GM12878 (cell line): Measurements from ENCODE around the gene LEP. TPM values are rescaled to one million over a fixed set of nuclear protein-coding genes. Genes with fewer than 3 reads are reported as not detected.

Source experiments
- ATAC-seq: fragments of 200-7000 bp; cut with Tn5 transposase; 3 replicates; pipeline ENCODE4 v1.9.1; 2020; ENCODE audit warnings: mild to moderate bottlenecking, moderate library complexity
- BruUV-seq: library from RNA; stranded (reverse); fragments of 400-500 nt; replicated peaks from 2 replicates; lab custom pipeline; 2021; lab: Mats Ljungman, UMichigan
- CTCF ChIA-PET: fragments of 300-600 bp; sonication (Branson Sonifier 250); formaldehyde crosslinking; extraction: SDS; loops from one replicate; lab custom pipeline; 2021; ENCODE audit warnings: inconsistent platforms; lab: Yijun Ruan, JAX
- POLR2A ChIA-PET: fragments of 350-600 bp; formaldehyde crosslinking; extraction: SDS; loops from one replicate; lab custom pipeline; 2021; ENCODE audit warnings: inconsistent platforms; lab: Charles Lee
- RAD21 ChIA-PET: fragments of 300-600 bp; sonication (Branson Sonifier 250); formaldehyde crosslinking; loops from one replicate; lab custom pipeline; 2023; ENCODE audit warnings: antibody characterized with exemption; ENCODE audit not compliant: unreplicated experiment; lab: Charles Lee
- SMC1A ChIA-PET: fragments of 300-600 bp; sonication (Branson Sonifier 250); formaldehyde crosslinking; loops from one replicate; lab custom pipeline; 2023; ENCODE audit not compliant: unreplicated experiment, uncharacterized antibody; lab: Charles Lee
- DNase-seq: peaks from one replicate; pipeline ENCODE4 v3.0.0-alpha.2; 2011; ENCODE audit warnings: low read depth, low spot score
- FAIRE-seq: peaks from 3 replicates; lab custom pipeline; 2011; peaks lifted over from hg19 to GRCh38; lab: Jason Lieb, UNC
- H2AFZ ChIP-seq: 2 replicates; pipeline ENCODE4 v1.6.0; 2011; ENCODE audit warnings: low read depth, low read length, control low read depth; ENCODE audit not compliant: control insufficient read depth
- H3K27ac ChIP-seq: 2 replicates; pipeline ENCODE4 v1.5.1; 2011; ENCODE audit warnings: control low read depth; ENCODE audit not compliant: control insufficient read depth, insufficient read depth
- H3K27me3 ChIP-seq, 2 experiments: replicated peaks in 1 of 2; 2 replicates each; pipeline versions ENCODE4 v1.6.0 to v1.6.1; 2011; ENCODE audit warnings: low read length in 1 of 2; ENCODE audit not compliant: control insufficient read depth in 2 of 2, insufficient read depth in 2 of 2
- H3K36me3 ChIP-seq, 2 experiments: 2 replicates each; pipeline ENCODE4 v1.5.1; 2011; ENCODE audit warnings: low read length in 1 of 2; ENCODE audit not compliant: control insufficient read depth in 2 of 2, insufficient read depth in 2 of 2
- H3K4me1 ChIP-seq: 2 replicates; pipeline ENCODE4 v1.6.1; 2011; ENCODE audit warnings: mild to moderate bottlenecking, low read length, moderate library complexity, mixed read lengths; ENCODE audit not compliant: control insufficient read depth, insufficient read depth
- H3K4me2 ChIP-seq: 2 replicates; pipeline ENCODE4 v1.6.0; 2011; ENCODE audit warnings: control low read depth; ENCODE audit not compliant: control insufficient read depth, insufficient read depth
- H3K4me3 ChIP-seq: fragments of 200-600 bp; sonication (generic); 2 replicates; pipeline ENCODE4 v1.5.1; 2016
- H3K79me2 ChIP-seq: 2 replicates; pipeline ENCODE4 v1.6.0; 2011; ENCODE audit warnings: low read length; ENCODE audit not compliant: control insufficient read depth, insufficient read depth
- H3K9ac ChIP-seq: 2 replicates; pipeline ENCODE4 v1.8.0; 2011; ENCODE audit warnings: low read length, control low read depth, mixed read lengths; ENCODE audit not compliant: control insufficient read depth, insufficient read depth
- H3K9me3 ChIP-seq: replicated peaks from 3 replicates; pipeline ENCODE4 v1.5.1; 2011; ENCODE audit warnings: mild to moderate bottlenecking, low read length; ENCODE audit not compliant: control insufficient read depth, insufficient read depth
- H4K20me1 ChIP-seq: 2 replicates; pipeline ENCODE4 v1.6.0; 2011; ENCODE audit not compliant: control insufficient read depth, insufficient read depth
- CBX5 ChIP-seq: sonication (generic); IDR thresholded peaks from 2 replicates; pipeline ENCODE4 v1.6.1; 2016; ENCODE audit warnings: low read depth, moderate library complexity, mild to moderate bottlenecking, inconsistent platforms
- CEBPB ChIP-seq, 2 experiments: fragments of 150-350 bp in 1 of 2; IDR thresholded peaks; 2 replicates each; pipeline ENCODE4 v1.6.1; 2012 to 2014; ENCODE audit warnings: low read depth in 2 of 2, low read length in 2 of 2, borderline replicate concordance in 1 of 2, inconsistent platforms in 1 of 2
- EP300 ChIP-seq, 2 experiments: fragments of 150-350 bp in 1 of 2; IDR thresholded peaks; 2 replicates each; pipeline ENCODE4 v1.6.1; 2011 to 2012; ENCODE audit warnings: low read depth in 2 of 2, low read length in 2 of 2, borderline replicate concordance in 1 of 2, improper control_type of control experiment in 1 of 2, inconsistent platforms in 1 of 2; ENCODE audit not compliant: control insufficient read depth in 1 of 2
- LARP7 ChIP-seq: fragments of 450-650 bp; IDR thresholded peaks from 2 replicates; pipeline ENCODE4 v1.6.1; 2017; ENCODE audit warnings: mild to moderate bottlenecking
- MTA3 ChIP-seq: IDR thresholded peaks from 2 replicates; pipeline ENCODE4 v1.6.1; 2012; ENCODE audit warnings: low read length, inconsistent platforms, borderline replicate concordance
- NFYA ChIP-seq: IDR thresholded peaks from 2 replicates; pipeline ENCODE4 v1.6.1; 2011; ENCODE audit warnings: low read depth, mild to moderate bottlenecking, low read length, improper control_type of control experiment, borderline replicate concordance
- RAD21 ChIP-seq: IDR thresholded peaks from 2 replicates; pipeline ENCODE4 v1.6.1; 2011; ENCODE audit warnings: mild to moderate bottlenecking, low read depth, low read length, moderate library complexity; ENCODE audit not compliant: insufficient read depth
- TARDBP ChIP-seq: IDR thresholded peaks from 2 replicates; pipeline ENCODE4 v1.6.1; 2016; ENCODE audit warnings: borderline replicate concordance
- TCF3 ChIP-seq: IDR thresholded peaks from 2 replicates; pipeline ENCODE4 v1.6.1; 2012; ENCODE audit warnings: low read depth, mild to moderate bottlenecking, low read length, borderline replicate concordance; ENCODE audit not compliant: insufficient read depth
- WGBS: methylation state at CpG from one replicate; pipeline ENCODE4 v1.1.6; 2016; ENCODE audit warnings: low lambda C conversion rate; ENCODE audit not compliant: insufficient replicate concordance, insufficient coverage; ENCODE audit errors: missing lambda C conversion rate; 5-methylcytosine and 5-hydroxymethylcytosine counted together
- in situ Hi-C: fragments of 300-500 bp; cut with MboI; formaldehyde crosslinking; loops from 9 replicates; pipeline ENCODE4 v1.14.3; 2018; ENCODE audit warnings: mixed read lengths
- intact Hi-C: fragments of 100-400 bp; cut with micrococcal nuclease; formaldehyde crosslinking; loops from one replicate; pipeline ENCODE4 v1.14.2; 2022; ENCODE audit not compliant: unreplicated experiment
- polyA plus RNA-seq, 11 experiments: library from polyadenylated mRNA; depleted of rRNA in 4 of 11; unstranded in 6 of 11; stranded (reverse) in 5 of 11; fragments of >200 nt; fragmentation: Nextera tagmentation in 4 of 11; fragmentation: Illumina TruSeq in 1 of 11; extraction: Ambion mirVana in 4 of 11; extraction: Trizol in 1 of 11; gene quantifications; 1 replicate in 1 of 11; 2 replicates in 10 of 11; pipeline versions ENCODE4 v1.2.1 to v1.2.3, GENCODE V29; 2011 to 2016; ENCODE audit warnings: inconsistent platforms in 2 of 11, missing spikeins in 2 of 11, low read depth in 1 of 11
- total RNA-seq, 4 experiments: library from RNA; depleted of rRNA in 3 of 4; stranded (reverse); fragments of >200 nt in 3 of 4; fragmentation: Illumina TruSeq in 1 of 4; extraction: Trizol in 1 of 4; gene quantifications; 2 replicates each; pipeline versions ENCODE4 v1.2.1 to v1.2.3, GENCODE V29; 2013 to 2021
- TF ChIP-seq, protein P1 (sequence below): fragments of 450-650 bp; conservative IDR thresholded peaks from 2 replicates; pipeline ENCODE4 v1.6.1; 2017; ENCODE audit warnings: mild to moderate bottlenecking, moderate library complexity
- TF ChIP-seq, protein P2 (sequence below), 3 experiments: IDR thresholded peaks in 2 of 3; conservative IDR thresholded peaks in 1 of 3; 2 replicates each; pipeline ENCODE4 v1.5.1; 2011; ENCODE audit warnings: low read depth in 3 of 3, low read length in 3 of 3, mild to moderate bottlenecking in 3 of 3, control low read depth in 2 of 3, moderate library complexity in 2 of 3, inconsistent platforms in 1 of 3, mixed read lengths in 1 of 3; ENCODE audit not compliant: control insufficient read depth in 2 of 3, insufficient read depth in 1 of 3; ENCODE audit errors: extremely low read depth in 1 of 3
- TF ChIP-seq, protein P3 (sequence below): fragments of 450-650 bp; formaldehyde crosslinking; IDR thresholded peaks from 2 replicates; pipeline ENCODE4 v1.4.0; 2020; ENCODE audit warnings: mild to moderate bottlenecking, moderate library complexity

LEP gene
- total and polyA plus RNA-seq, 10 of the 15 experiments (the other 5 are each of a cell fraction or from before 2014, with no cell fraction given): not detected

DNA sequence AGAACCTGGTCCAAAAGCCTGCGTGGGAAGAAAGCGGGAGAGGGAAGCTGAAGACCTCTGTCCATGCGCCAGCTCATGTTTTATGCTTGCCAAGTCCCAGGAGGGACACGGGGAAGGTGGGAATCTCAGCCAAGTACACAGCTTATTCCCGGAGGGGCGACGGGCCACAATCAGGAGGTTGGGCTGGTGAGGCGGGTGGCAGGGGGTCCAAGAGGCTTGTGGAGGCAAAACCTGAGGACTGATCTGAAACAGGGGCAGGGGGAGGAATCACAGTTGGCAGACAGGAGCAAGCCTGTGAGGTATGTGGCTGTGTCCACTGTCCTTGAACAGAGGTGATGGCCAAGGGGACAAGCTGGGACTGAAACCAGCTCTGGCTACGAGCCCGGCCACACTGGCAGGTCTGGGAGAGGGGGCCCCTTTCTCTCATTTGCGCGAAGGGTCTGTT is 38.0 kb upstream of the LEP start:
- H3K27me3 ChIP-seq: peaks cover 3 to 15% of the 10 kb centered on the region in 2 experiments
- in situ Hi-C loops (no loop called here), intact Hi-C loops (no loop called here)
- ChIA-PET CTCF (interaction anchor here (1.0 to 1.8 kb wide), 3 partner anchors 67 to 499 kb away, joined by 3 to 4 read pairs (median 3); no protein-coding TSS in a partner anchor), POLR2A (no interaction called here), SMC1A (interaction anchor here (0.7 kb wide), 1 partner anchor 492 kb away, joined by 3 read pairs; no protein-coding TSS in a partner anchor), RAD21 (no interaction called here)
- H2AFZ ChIP-seq: no peak overlapping the region
- H3K9ac ChIP-seq: no peak overlapping the region
- DNase-seq: no peak
- H3K79me2 ChIP-seq: no peaks in the 10 kb centered on the region
- H3K9me3 ChIP-seq: no peaks in the 10 kb centered on the region
- ATAC-seq: no peak
- H4K20me1 ChIP-seq: no peaks in the 10 kb centered on the region
- H3K4me1 ChIP-seq: no peaks in the 10 kb centered on the region
- no peaks in the 10 kb centered on the region for H3K36me3 ChIP-seq
- 49% methylated on average over 12 of the region's 12 CpGs for WGBS
- no peak overlapping the region for H3K4me3 ChIP-seq
- no peak overlapping the region for H3K27ac ChIP-seq
- no TSS peak for BruUV-seq
- no peak overlapping the region for H3K4me2 ChIP-seq
- no peak for FAIRE-seq
- TF ChIP-seq EP300 (IDR thresholded peaks at IDR 0.05; ENCODE audit: borderline replicate concordance in 1 of 2, control insufficient read depth in 1 of 2, low read depth in 2 of 2, low read length in 2 of 2) (no peak), CBX5 (no peak), CEBPB (IDR thresholded peaks at IDR 0.05; ENCODE audit: borderline replicate concordance in 1 of 2, low read depth in 2 of 2, low read length in 2 of 2) (no peak), NFYA (no peak), MTA3 (no peak), TCF3 (no peak), LARP7 (no peak), RAD21 (no peak), TARDBP (no peak)
- TF ChIP-seq, protein P1, sequence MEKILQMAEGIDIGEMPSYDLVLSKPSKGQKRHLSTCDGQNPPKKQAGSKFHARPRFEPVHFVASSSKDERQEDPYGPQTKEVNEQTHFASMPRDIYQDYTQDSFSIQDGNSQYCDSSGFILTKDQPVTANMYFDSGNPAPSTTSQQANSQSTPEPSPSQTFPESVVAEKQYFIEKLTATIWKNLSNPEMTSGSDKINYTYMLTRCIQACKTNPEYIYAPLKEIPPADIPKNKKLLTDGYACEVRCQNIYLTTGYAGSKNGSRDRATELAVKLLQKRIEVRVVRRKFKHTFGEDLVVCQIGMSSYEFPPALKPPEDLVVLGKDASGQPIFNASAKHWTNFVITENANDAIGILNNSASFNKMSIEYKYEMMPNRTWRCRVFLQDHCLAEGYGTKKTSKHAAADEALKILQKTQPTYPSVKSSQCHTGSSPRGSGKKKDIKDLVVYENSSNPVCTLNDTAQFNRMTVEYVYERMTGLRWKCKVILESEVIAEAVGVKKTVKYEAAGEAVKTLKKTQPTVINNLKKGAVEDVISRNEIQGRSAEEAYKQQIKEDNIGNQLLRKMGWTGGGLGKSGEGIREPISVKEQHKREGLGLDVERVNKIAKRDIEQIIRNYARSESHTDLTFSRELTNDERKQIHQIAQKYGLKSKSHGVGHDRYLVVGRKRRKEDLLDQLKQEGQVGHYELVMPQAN: no peak
- TF ChIP-seq, protein P2, sequence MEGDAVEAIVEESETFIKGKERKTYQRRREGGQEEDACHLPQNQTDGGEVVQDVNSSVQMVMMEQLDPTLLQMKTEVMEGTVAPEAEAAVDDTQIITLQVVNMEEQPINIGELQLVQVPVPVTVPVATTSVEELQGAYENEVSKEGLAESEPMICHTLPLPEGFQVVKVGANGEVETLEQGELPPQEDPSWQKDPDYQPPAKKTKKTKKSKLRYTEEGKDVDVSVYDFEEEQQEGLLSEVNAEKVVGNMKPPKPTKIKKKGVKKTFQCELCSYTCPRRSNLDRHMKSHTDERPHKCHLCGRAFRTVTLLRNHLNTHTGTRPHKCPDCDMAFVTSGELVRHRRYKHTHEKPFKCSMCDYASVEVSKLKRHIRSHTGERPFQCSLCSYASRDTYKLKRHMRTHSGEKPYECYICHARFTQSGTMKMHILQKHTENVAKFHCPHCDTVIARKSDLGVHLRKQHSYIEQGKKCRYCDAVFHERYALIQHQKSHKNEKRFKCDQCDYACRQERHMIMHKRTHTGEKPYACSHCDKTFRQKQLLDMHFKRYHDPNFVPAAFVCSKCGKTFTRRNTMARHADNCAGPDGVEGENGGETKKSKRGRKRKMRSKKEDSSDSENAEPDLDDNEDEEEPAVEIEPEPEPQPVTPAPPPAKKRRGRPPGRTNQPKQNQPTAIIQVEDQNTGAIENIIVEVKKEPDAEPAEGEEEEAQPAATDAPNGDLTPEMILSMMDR (IDR thresholded peaks at IDR 0.05 in 2 of 3, conservative IDR thresholded peaks at IDR 0.05 in 1 of 3; ENCODE audit: control insufficient read depth in 2 of 3, extremely low read depth in 1 of 3, insufficient read depth in 1 of 3, low read depth in 3 of 3, low read length in 3 of 3): no peak
- TF ChIP-seq, protein P3, sequence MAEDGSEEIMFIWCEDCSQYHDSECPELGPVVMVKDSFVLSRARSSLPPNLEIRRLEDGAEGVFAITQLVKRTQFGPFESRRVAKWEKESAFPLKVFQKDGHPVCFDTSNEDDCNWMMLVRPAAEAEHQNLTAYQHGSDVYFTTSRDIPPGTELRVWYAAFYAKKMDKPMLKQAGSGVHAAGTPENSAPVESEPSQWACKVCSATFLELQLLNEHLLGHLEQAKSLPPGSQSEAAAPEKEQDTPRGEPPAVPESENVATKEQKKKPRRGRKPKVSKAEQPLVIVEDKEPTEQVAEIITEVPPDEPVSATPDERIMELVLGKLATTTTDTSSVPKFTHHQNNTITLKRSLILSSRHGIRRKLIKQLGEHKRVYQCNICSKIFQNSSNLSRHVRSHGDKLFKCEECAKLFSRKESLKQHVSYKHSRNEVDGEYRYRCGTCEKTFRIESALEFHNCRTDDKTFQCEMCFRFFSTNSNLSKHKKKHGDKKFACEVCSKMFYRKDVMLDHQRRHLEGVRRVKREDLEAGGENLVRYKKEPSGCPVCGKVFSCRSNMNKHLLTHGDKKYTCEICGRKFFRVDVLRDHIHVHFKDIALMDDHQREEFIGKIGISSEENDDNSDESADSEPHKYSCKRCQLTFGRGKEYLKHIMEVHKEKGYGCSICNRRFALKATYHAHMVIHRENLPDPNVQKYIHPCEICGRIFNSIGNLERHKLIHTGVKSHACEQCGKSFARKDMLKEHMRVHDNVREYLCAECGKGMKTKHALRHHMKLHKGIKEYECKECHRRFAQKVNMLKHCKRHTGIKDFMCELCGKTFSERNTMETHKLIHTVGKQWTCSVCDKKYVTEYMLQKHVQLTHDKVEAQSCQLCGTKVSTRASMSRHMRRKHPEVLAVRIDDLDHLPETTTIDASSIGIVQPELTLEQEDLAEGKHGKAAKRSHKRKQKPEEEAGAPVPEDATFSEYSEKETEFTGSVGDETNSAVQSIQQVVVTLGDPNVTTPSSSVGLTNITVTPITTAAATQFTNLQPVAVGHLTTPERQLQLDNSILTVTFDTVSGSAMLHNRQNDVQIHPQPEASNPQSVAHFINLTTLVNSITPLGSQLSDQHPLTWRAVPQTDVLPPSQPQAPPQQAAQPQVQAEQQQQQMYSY (CRISPR knock-in tag): no peak
